ENCODE data around the gene SRC. TPM values are rescaled to one million over a fixed set of nuclear protein-coding genes. Genes with fewer than 3 reads are reported as not detected.

SRC gene
- total RNA-seq, 3 donors from 2014 or later = 111 to 155 (median 132) TPM

DNA sequence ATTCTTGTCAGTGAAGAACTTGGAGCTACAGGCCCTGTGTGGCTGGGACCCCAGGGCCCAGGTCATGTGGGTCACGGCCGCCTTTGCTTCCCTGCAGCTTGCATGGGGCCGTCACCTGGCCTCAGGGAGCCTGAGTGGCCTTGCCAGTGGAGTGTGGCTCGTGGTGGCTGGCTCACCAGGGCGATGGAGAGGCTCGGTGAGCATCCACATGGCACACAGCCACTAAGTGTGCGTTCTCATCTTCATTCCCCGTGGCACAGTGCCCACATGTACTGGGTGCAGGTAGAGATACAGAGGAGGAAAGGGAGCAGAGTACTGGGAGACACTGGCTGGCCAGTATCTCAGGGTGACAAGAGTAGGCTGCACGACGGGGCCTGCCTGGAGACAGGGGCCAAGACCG lies 35.0 kb upstream of the SRC start:
- H3K4me1 ChIP-seq (ENCODE audit: low read depth) = peaks cover 27% of the 10 kb centered on the region

DNA sequence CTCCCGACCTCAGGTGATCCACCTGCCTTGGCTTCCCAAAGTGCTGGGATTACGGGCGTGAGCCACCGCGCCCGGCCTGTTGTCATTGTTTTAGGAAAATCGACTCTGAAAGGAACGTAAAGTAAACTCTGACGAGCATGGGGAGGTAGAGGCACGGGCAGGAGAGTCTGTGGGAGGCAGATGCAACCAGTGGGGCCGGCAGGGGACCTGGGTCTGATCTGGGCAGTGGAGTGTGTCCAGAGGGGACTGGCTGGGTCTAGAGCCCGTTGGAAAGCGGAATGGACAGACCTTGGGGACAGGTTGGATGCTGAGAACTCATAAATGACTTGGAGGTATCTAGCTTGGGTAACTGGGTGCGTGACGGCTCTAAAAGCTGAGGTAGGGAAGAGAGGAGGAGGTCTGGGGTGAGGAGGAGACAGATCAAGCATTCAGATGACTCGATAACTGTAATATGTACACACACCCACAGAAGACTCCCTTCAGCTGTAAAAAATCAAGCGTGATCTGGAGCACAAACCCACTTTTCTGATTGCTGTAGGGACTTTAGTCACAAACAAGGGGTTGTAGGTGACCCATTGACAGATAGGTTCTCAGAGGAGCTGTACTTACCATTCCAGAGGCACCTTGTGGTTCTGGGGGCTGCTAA lies 34.1 kb upstream of the SRC start:
- DNase-seq (no peak), ATAC-seq (no peak)

More for the DNA sequence above, 35.0 kb upstream of the SRC start:
- TF ChIP-seq, protein P1, sequence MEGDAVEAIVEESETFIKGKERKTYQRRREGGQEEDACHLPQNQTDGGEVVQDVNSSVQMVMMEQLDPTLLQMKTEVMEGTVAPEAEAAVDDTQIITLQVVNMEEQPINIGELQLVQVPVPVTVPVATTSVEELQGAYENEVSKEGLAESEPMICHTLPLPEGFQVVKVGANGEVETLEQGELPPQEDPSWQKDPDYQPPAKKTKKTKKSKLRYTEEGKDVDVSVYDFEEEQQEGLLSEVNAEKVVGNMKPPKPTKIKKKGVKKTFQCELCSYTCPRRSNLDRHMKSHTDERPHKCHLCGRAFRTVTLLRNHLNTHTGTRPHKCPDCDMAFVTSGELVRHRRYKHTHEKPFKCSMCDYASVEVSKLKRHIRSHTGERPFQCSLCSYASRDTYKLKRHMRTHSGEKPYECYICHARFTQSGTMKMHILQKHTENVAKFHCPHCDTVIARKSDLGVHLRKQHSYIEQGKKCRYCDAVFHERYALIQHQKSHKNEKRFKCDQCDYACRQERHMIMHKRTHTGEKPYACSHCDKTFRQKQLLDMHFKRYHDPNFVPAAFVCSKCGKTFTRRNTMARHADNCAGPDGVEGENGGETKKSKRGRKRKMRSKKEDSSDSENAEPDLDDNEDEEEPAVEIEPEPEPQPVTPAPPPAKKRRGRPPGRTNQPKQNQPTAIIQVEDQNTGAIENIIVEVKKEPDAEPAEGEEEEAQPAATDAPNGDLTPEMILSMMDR (IDR thresholded peaks at IDR 0.05) = no peak
- DNase-seq = no peak
- no peak for ATAC-seq
- Histone ChIP-seq H3K36me3 (ENCODE audit: low read depth) (no peaks in the 10 kb centered on the region), H3K4me3 (no peak overlapping the region), H3K9me3 (no peaks in the 10 kb centered on the region)
- intact Hi-C loops (cut with DNase I, micrococcal nuclease) = no loop called here

DNA sequence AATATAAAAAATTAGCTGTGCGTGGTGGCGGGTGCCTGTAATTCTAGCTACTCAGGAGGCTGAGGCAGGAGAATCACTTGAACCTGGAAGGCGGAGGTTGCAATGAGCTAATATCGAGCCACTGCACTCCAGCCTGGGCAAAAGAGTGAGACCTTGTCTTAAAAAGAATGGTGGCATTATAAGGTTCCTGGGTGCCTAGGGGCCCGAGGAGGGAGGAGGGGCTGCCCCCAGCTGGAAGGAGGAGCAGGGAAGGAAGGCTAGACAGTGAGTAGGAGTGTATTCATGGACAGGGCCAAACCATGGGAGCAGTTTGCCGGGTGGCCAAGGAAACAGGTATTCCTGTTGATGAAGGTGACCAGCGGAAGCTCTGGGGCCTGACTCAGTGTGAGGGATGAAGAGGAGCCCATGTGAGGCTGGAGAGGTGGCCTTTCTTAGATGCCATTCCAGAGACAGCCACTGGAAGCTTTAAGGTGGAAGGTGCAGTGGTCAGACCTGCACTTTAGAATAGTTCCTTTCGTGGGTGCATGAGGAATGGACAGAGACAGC lies 32.3 kb upstream of the SRC start:
- Histone ChIP-seq H3K4me3 (no peak overlapping the region), H3K4me1 (ENCODE audit: low read depth) (peaks cover 24% of the 10 kb centered on the region), H3K36me3 (ENCODE audit: low read depth) (no peaks in the 10 kb centered on the region), H3K9me3 (no peaks in the 10 kb centered on the region)
- DNase-seq (no peak), ATAC-seq (no peak)
- TF ChIP-seq, protein P1 (IDR thresholded peaks at IDR 0.05) = no peak
- intact Hi-C loops (cut with DNase I, micrococcal nuclease) = no loop called here

More for the DNA sequence above, 34.1 kb upstream of the SRC start:
- no peaks in the 10 kb centered on the region for H3K36me3 ChIP-seq (ENCODE audit: low read depth)
- H3K9me3 ChIP-seq = no peaks in the 10 kb centered on the region
- intact Hi-C loops (cut with DNase I, micrococcal nuclease) = no loop called here
- H3K4me1 ChIP-seq (ENCODE audit: low read depth) = peaks cover 28% of the 10 kb centered on the region
- TF ChIP-seq, protein P1 (IDR thresholded peaks at IDR 0.05) = no peak
- no peak overlapping the region for H3K4me3 ChIP-seq

DNA sequence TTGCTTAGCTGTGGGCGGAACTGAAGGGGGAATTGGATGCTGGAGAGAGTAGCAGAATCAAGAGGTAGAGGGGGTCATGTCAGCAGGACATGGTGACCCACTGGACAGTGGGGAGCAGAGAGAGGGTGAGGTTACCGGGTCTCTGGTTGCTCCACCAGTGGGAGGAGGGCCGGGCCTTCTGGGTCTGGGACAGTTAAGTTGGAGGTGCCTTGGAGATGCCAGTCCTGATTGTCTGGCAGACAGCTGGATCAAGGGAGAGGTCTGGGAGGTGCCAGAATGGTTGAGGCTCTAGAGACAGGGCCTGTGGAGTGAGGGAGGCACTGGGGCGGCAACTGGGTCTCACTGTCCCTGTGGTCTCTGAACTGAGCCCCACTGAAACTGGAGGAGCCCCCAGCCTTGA lies 31.8 kb upstream of the SRC start:
- intact Hi-C loops (cut with DNase I, micrococcal nuclease) = no loop called here
- ATAC-seq (no peak), DNase-seq (no peak)
- Histone ChIP-seq H3K4me1 (ENCODE audit: low read depth) (peaks cover 24% of the 10 kb centered on the region), H3K4me3 (no peak overlapping the region), H3K36me3 (ENCODE audit: low read depth) (no peaks in the 10 kb centered on the region), H3K9me3 (no peaks in the 10 kb centered on the region)
- TF ChIP-seq, protein P1 (IDR thresholded peaks at IDR 0.05) = no peak

DNA sequence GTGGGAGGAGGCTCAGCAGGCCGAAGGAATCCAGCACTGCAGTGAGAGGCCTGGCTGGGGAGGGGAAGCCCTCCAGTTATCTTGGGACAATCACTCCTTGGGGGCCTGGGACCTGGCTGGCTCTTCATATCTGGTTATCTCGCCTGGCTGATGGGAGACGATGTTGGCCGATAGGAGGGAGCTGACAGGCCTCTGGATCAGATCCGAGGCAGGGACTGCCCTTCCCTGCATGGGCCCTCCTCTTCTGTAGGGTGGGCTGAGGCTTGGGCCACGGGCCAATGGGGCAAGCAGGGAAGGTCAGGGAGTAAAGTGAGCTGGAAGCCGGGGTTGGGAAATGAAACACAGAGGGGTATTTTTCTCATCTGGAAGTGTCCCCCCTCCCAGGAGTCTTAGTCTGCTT lies 31.3 kb upstream of the SRC start:
- intact Hi-C loops (cut with DNase I, micrococcal nuclease) = no loop called here
- TF ChIP-seq, protein P1 (IDR thresholded peaks at IDR 0.05) = no peak
- DNase-seq = peak in 1 of 3 donors; percentile 66
- no peak for ATAC-seq
- H3K36me3 ChIP-seq (ENCODE audit: low read depth) = no peaks in the 10 kb centered on the region
- H3K9me3 ChIP-seq = no peaks in the 10 kb centered on the region
- peaks cover 22% of the 10 kb centered on the region for H3K4me1 ChIP-seq (ENCODE audit: low read depth)
- no peak overlapping the region for H3K4me3 ChIP-seq

All from mucosa of descending colon (tissue), 3 donors.